ENCODE measurements around the gene STARD7.

The STARD7 gene

GRCh38 chr2:96152304-96153161 is 56.1 kb downstream of the STARD7 start:
- H3K4me3 ChIP-seq (replicated peaks; ENCODE audit: low read depth, low read length), result no peak overlapping the region
- DNase-seq (ENCODE audit: low read depth), result no peak
- no peak for TF ChIP-seq CTCF (IDR thresholded peaks at IDR 0.05; ENCODE audit: low read length, missing control alignments)

GRCh38 chr2:96151595-96152303 is 56.9 kb downstream of the STARD7 start:
- no peak overlapping the region for H3K4me3 ChIP-seq (replicated peaks; ENCODE audit: low read depth, low read length)
- no peak for TF ChIP-seq CTCF (IDR thresholded peaks at IDR 0.05; ENCODE audit: low read length, missing control alignments)
- no peak for DNase-seq (ENCODE audit: low read depth)

GRCh38 chr2:96150791-96151594 is 57.6 kb downstream of the STARD7 start:
- no peak for DNase-seq (ENCODE audit: low read depth)
- TF ChIP-seq CTCF (IDR thresholded peaks at IDR 0.05; ENCODE audit: low read length, missing control alignments), result no peak
- no peak overlapping the region for H3K4me3 ChIP-seq (replicated peaks; ENCODE audit: low read depth, low read length)

- no peak overlapping the region for H3K4me3 ChIP-seq (replicated peaks; ENCODE audit: low read depth, low read length)
- TF ChIP-seq CTCF (IDR thresholded peaks at IDR 0.05; ENCODE audit: low read length, missing control alignments), result no peak
- DNase-seq (ENCODE audit: low read depth), result no peak
These were observed 58.5 kb downstream of the STARD7 start for GRCh38 chr2:96150007-96150640.

GRCh38 chr2:96148410-96149217 is 60.0 kb downstream of the STARD7 start:
- DNase-seq (ENCODE audit: low read depth), result peak; percentile 94
- TF ChIP-seq CTCF (IDR thresholded peaks at IDR 0.05; ENCODE audit: low read length, missing control alignments), result no peak
- H3K4me3 ChIP-seq (replicated peaks; ENCODE audit: low read depth, low read length), result no peak overlapping the region
